Activated CD4-positive, alpha-beta T cell treated with anti-CD3 and anti-CD28 coated beads, Interleukin-2, amount 10 ng/mL, durations not matched to agents 7 days and 5 days (primary cell): ENCODE measurements around the gene SLC25A47. TPM values are rescaled to one million over a fixed set of nuclear protein-coding genes. Genes with fewer than 3 reads are reported as not detected.
"Not testable (repeated sequence)": the region's sequence is repeated elsewhere in the genome, so short reads cannot be mapped to it uniquely, and the experiment has no call there.

ENCODE experiments used
- CTCF ChIA-PET: fragments of 350-600 bp; sonication (Branson Sonifier 250); formaldehyde crosslinking; loops from one replicate; lab custom pipeline; 2021; ENCODE audit warnings: antibody characterized with exemption; lab: Charles Lee
- POLR2A ChIA-PET: fragments of 350-600 bp; sonication (Branson Sonifier 250); formaldehyde crosslinking; loops from one replicate; lab custom pipeline; 2021; ENCODE audit warnings: antibody characterized with exemption; lab: Charles Lee
- DNase-seq: peaks from one replicate; pipeline ENCODE4 v3.0.0-alpha.2; 2020
- H3K27ac Mint-ChIP-seq: one replicate; pipeline ENCODE4 v1.8.0; 2021; ENCODE audit warnings: mild to moderate bottlenecking, moderate library complexity, mixed read lengths
- H3K27me3 Mint-ChIP-seq: one replicate; pipeline ENCODE4 v1.8.0; 2021; ENCODE audit warnings: mixed read lengths
- H3K36me3 Mint-ChIP-seq: one replicate; pipeline ENCODE4 v1.8.0; 2021; ENCODE audit warnings: low read depth, mixed read lengths
- H3K4me1 Mint-ChIP-seq: one replicate; pipeline ENCODE4 v1.8.0; 2021; ENCODE audit warnings: mixed read lengths
- H3K4me3 Mint-ChIP-seq: one replicate; pipeline ENCODE4 v1.8.0; 2021; ENCODE audit warnings: mild to moderate bottlenecking, moderate library complexity, mixed read lengths
- H3K9me3 Mint-ChIP-seq: one replicate; pipeline ENCODE4 v1.8.0; 2021; ENCODE audit warnings: mixed read lengths
- total RNA-seq, 2 experiments: library from RNA; stranded (reverse); gene quantifications; one replicate each; pipeline ENCODE4 v1.2.3, GENCODE V29; 2021

Gene SLC25A47
- total RNA-seq, 2 experiments from 2014 or later = not detected

GRCh38 chr14:100336618-100337530, 13.7 kb downstream of the SLC25A47 start:
- Mint-ChIP-seq H3K27ac (peak overlapping the region; percentile 25), H3K36me3 (peaks cover 43% of the 10 kb centered on the region), H3K9me3 (no peaks in the 10 kb centered on the region), H3K4me1 (peaks cover 16% of the 10 kb centered on the region), H3K4me3 (no peak overlapping the region), H3K27me3 (no peaks in the 10 kb centered on the region)
- ChIA-PET CTCF (interaction anchor here (0.6 to 1.1 kb wide), 4 partner anchors 12 to 63 kb away, joined by 3 read pairs; no protein-coding TSS in a partner anchor), POLR2A (no interaction called here)
- DNase-seq = no peak

GRCh38 chr14:100339766-100340422, 16.8 kb downstream of the SLC25A47 start:
- Mint-ChIP-seq H3K27me3 (no peaks in the 10 kb centered on the region), H3K4me1 (peaks cover 26% of the 10 kb centered on the region), H3K9me3 (no peaks in the 10 kb centered on the region), H3K36me3 (peaks cover 52% of the 10 kb centered on the region), H3K4me3 (no peak overlapping the region), H3K27ac (peak overlapping the region; percentile 33)
- POLR2A ChIA-PET = no interaction called here
- CTCF ChIA-PET = interaction anchor here (1.2 to 1.9 kb wide), 3 partner anchors 36 to 306 kb away, joined by 4 read pairs; a partner anchor contains a TSS
- DNase-seq = no peak

GRCh38 chr14:100340423-100340813, 17.3 kb downstream of the SLC25A47 start:
- peaks cover 26% of the 10 kb centered on the region for H3K4me1 Mint-ChIP-seq
- no peaks in the 10 kb centered on the region for H3K27me3 Mint-ChIP-seq
- ChIA-PET POLR2A (no interaction called here), CTCF (interaction anchor here (0.8 to 1.9 kb wide), 6 partner anchors 9 to 305 kb away, joined by 3 to 4 read pairs (median 4); a partner anchor contains a TSS)
- H3K4me3 Mint-ChIP-seq = no peak overlapping the region
- DNase-seq = no peak
- H3K27ac Mint-ChIP-seq = peak overlapping the region; percentile 33
- H3K36me3 Mint-ChIP-seq = peaks cover 50% of the 10 kb centered on the region
- H3K9me3 Mint-ChIP-seq = no peaks in the 10 kb centered on the region

GRCh38 chr14:100341301-100342031, 18.3 kb downstream of the SLC25A47 start:
- CTCF ChIA-PET = interaction anchor here (0.8 to 1.9 kb wide), 6 partner anchors 8 to 304 kb away, joined by 3 to 4 read pairs (median 4); no protein-coding TSS in a partner anchor
- Mint-ChIP-seq H3K4me1 (peaks cover 26% of the 10 kb centered on the region), H3K27ac (peak overlapping the region; percentile 72), H3K27me3 (no peaks in the 10 kb centered on the region), H3K4me3 (no peak overlapping the region), H3K36me3 (peaks cover 51% of the 10 kb centered on the region), H3K9me3 (no peaks in the 10 kb centered on the region)
- DNase-seq = no peak
- POLR2A ChIA-PET = no interaction called here

- POLR2A ChIA-PET = no interaction called here
- H3K36me3 Mint-ChIP-seq = peaks cover 49% of the 10 kb centered on the region
- no peaks in the 10 kb centered on the region for H3K9me3 Mint-ChIP-seq
- H3K4me1 Mint-ChIP-seq = peaks cover 26% of the 10 kb centered on the region
- no peaks in the 10 kb centered on the region for H3K27me3 Mint-ChIP-seq
- H3K4me3 Mint-ChIP-seq = no peak overlapping the region
- no peak for DNase-seq
- H3K27ac Mint-ChIP-seq = peak overlapping the region; percentile 31
- CTCF ChIA-PET = interaction anchor here (1.0 to 1.5 kb wide), 2 partner anchors 7 to 13 kb away, joined by 3 to 4 read pairs; no protein-coding TSS in a partner anchor
Observed at GRCh38 chr14:100342195-100342594, 19.1 kb downstream of the SLC25A47 start.

- H3K4me3 Mint-ChIP-seq, H3K27me3 Mint-ChIP-seq, POLR2A ChIA-PET, H3K9me3 Mint-ChIP-seq, DNase-seq, CTCF ChIA-PET: not testable (repeated sequence)
- peak overlapping the region; percentile 13 for H3K27ac Mint-ChIP-seq
- peaks cover 26% of the 10 kb centered on the region for H3K4me1 Mint-ChIP-seq
- peaks cover 45% of the 10 kb centered on the region for H3K36me3 Mint-ChIP-seq
Observed at GRCh38 chr14:100342826-100343225, 19.7 kb downstream of the SLC25A47 start.

- H3K27ac Mint-ChIP-seq, POLR2A ChIA-PET, H3K9me3 Mint-ChIP-seq, H3K27me3 Mint-ChIP-seq, CTCF ChIA-PET, H3K4me3 Mint-ChIP-seq, DNase-seq: not testable (repeated sequence)
- H3K36me3 Mint-ChIP-seq = peaks cover 44% of the 10 kb centered on the region
- H3K4me1 Mint-ChIP-seq = peaks cover 26% of the 10 kb centered on the region
Observed at GRCh38 chr14:100344657-100345056, 21.5 kb downstream of the SLC25A47 start.

GRCh38 chr14:100345711-100346110, 22.6 kb downstream of the SLC25A47 start:
- ChIA-PET POLR2A (no interaction called here), CTCF (interaction anchor here (1.7 kb wide), 1 partner anchor 39 kb away, joined by 4 read pairs; no protein-coding TSS in a partner anchor)
- Mint-ChIP-seq H3K27me3 (no peaks in the 10 kb centered on the region), H3K4me1 (peaks cover 22% of the 10 kb centered on the region), H3K9me3 (no peaks in the 10 kb centered on the region), H3K27ac (no peak overlapping the region), H3K36me3 (peaks cover 42% of the 10 kb centered on the region), H3K4me3 (no peak overlapping the region)
- no peak for DNase-seq

GRCh38 chr14:100346306-100347091, 23.4 kb downstream of the SLC25A47 start:
- H3K36me3 Mint-ChIP-seq = peaks cover 44% of the 10 kb centered on the region
- H3K4me1 Mint-ChIP-seq = peaks cover 16% of the 10 kb centered on the region
- H3K9me3 Mint-ChIP-seq = no peaks in the 10 kb centered on the region
- POLR2A ChIA-PET = no interaction called here
- H3K27ac Mint-ChIP-seq = peak overlapping the region; percentile 51
- no peak for DNase-seq
- no peak overlapping the region for H3K4me3 Mint-ChIP-seq
- H3K27me3 Mint-ChIP-seq = no peaks in the 10 kb centered on the region
- CTCF ChIA-PET = interaction anchor here (1.7 kb wide), 1 partner anchor 39 kb away, joined by 4 read pairs; no protein-coding TSS in a partner anchor

GRCh38 chr14:100348253-100348729, 25.2 kb downstream of the SLC25A47 start:
- POLR2A ChIA-PET = no interaction called here

GRCh38 chr14:100348784-100349685, 25.9 kb downstream of the SLC25A47 start:
- ChIA-PET POLR2A (no interaction called here), CTCF (interaction anchor here (0.5 to 1.7 kb wide), 7 partner anchors 8 to 297 kb away, joined by 3 to 4 read pairs (median 3); no protein-coding TSS in a partner anchor)
- H3K9me3 Mint-ChIP-seq = no peaks in the 10 kb centered on the region
- peaks cover 44% of the 10 kb centered on the region for H3K36me3 Mint-ChIP-seq
- no peak overlapping the region for H3K4me3 Mint-ChIP-seq
- no peak overlapping the region for H3K27ac Mint-ChIP-seq
- peaks cover 2% of the 10 kb centered on the region for H3K4me1 Mint-ChIP-seq
- H3K27me3 Mint-ChIP-seq = no peaks in the 10 kb centered on the region
- no peak for DNase-seq

More at GRCh38 chr14:100348253-100348729, 25.2 kb downstream of the SLC25A47 start:
- CTCF ChIA-PET = interaction anchor here (1.1 to 1.6 kb wide), 3 partner anchors 22 to 155 kb away, joined by 3 read pairs; no protein-coding TSS in a partner anchor
- no peaks in the 10 kb centered on the region for H3K27me3 Mint-ChIP-seq
- H3K27ac Mint-ChIP-seq = no peak overlapping the region
- no peak overlapping the region for H3K4me3 Mint-ChIP-seq
- peaks cover 2% of the 10 kb centered on the region for H3K4me1 Mint-ChIP-seq
- H3K36me3 Mint-ChIP-seq = peaks cover 41% of the 10 kb centered on the region
- no peak for DNase-seq
- H3K9me3 Mint-ChIP-seq = no peaks in the 10 kb centered on the region
